Activated T-helper 1 cell treated with anti-CD3 and anti-CD28 coated beads, Interleukin-12 subunit alpha, Interleukin-12 subunit beta, Interleukin-2, Interleukin-4 antibody, amounts not matched to agents 30 ng/mL and 10 ng/mL and 1 ng/mL, durations not matched to agents 14 hours and 24 hours and 36 hours (primary cell): Measurements from ENCODE around the gene SIDT2. TPM values are rescaled to one million over a fixed set of nuclear protein-coding genes. Genes with fewer than 3 reads are reported as not detected.
"Not testable (repeated sequence)": the region's sequence is repeated elsewhere in the genome, so short reads cannot be mapped to it uniquely, and the experiment has no call there.

ENCODE experiments used
- DNase-seq: peaks from one replicate; pipeline ENCODE4 v3.0.0; 2021; ENCODE audit warnings: low spot score
- H3K27ac Mint-ChIP-seq: one replicate; pipeline ENCODE4 v1.8.0; 2021; ENCODE audit warnings: mild to moderate bottlenecking, mixed read lengths
- H3K27me3 Mint-ChIP-seq: one replicate; pipeline ENCODE4 v1.8.0; 2022; ENCODE audit warnings: mild to moderate bottlenecking, moderate library complexity, mixed read lengths; ENCODE audit not compliant: insufficient read depth
- H3K36me3 Mint-ChIP-seq: one replicate; pipeline ENCODE4 v1.8.0; 2021; ENCODE audit warnings: low read depth, mixed read lengths
- H3K4me1 Mint-ChIP-seq: one replicate; pipeline ENCODE4 v1.8.0; 2021; ENCODE audit warnings: low read depth, mixed read lengths
- H3K4me3 Mint-ChIP-seq: one replicate; pipeline ENCODE4 v1.8.0; 2021; ENCODE audit warnings: mild to moderate bottlenecking, moderate library complexity, mixed read lengths
- H3K9me3 Mint-ChIP-seq: one replicate; pipeline ENCODE4 v1.8.0; 2021; ENCODE audit warnings: mixed read lengths
- intact Hi-C: fragments of 100-400 bp; cut with micrococcal nuclease; formaldehyde crosslinking; loops from one replicate; pipeline ENCODE4 v1.15.1; 2024
- total RNA-seq: library from RNA; stranded (reverse); gene quantifications from 2 replicates; pipeline ENCODE4 v1.2.3, GENCODE V29; 2022

Gene SIDT2
- total RNA-seq, 1 donor from 2014 or later, result 24.3 TPM

DNA sequence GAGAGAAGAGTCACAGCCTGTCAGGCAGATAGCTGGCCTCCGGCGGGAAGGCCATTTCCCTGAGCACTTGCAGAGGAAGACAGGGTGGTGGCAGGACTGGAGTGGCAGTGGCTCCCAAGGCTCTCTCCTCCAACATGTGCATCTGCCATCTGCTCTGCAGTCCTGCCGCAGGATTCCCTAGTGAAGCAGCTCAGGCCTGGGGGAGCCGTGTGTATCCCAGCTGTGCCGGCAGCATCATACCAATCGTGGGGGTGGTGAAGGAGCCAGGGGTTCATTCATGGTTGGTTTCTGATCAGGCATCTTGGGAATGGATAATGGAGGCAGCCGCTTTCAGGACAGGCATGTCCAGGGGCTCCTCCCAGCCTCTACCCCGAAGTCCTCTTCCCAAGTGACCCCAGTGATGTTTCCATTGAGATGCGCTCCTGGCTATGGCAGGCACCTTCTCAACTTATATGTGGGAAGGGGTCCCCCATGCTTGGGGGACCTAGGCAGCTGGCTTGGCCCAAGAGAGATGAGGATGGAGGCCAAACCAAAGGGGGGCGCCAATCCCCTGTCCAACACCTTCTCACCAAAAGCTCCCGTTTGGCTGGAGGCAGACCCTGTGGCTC lies 26.8 kb downstream of the SIDT2 start:
- H3K4me1 Mint-ChIP-seq, result no peaks in the 10 kb centered on the region
- intact Hi-C loops, result no loop called here
- H3K9me3 Mint-ChIP-seq, result no peaks in the 10 kb centered on the region
- H3K27me3 Mint-ChIP-seq, result no peaks in the 10 kb centered on the region
- H3K4me3 Mint-ChIP-seq, result no peak overlapping the region
- DNase-seq, result no peak
- peaks cover 17% of the 10 kb centered on the region for H3K36me3 Mint-ChIP-seq
- H3K27ac Mint-ChIP-seq, result no peak overlapping the region

DNA sequence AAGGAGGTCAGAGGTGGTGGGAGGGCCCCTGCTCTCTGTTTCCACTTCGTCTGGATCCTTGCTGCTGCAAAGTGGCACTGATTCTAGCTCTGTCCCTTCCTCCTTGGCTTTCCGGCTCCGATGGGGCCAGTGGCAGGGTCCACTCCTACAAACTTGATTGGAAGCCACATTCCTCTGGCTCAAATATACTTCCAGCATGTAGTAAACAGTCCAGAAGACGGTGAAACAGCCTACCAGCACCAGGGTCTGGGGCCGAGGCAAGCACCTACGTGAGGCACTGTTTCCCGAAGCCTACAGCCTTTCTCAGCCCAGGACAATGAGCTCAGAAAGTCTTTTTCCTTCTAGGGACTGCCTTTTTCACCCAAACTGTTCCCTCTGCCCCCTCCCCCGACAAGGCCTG lies 27.6 kb downstream of the SIDT2 start:
- H3K27me3 Mint-ChIP-seq, H3K9me3 Mint-ChIP-seq, H3K27ac Mint-ChIP-seq, DNase-seq, H3K4me3 Mint-ChIP-seq, intact Hi-C loops, H3K4me1 Mint-ChIP-seq: not testable (repeated sequence)
- H3K36me3 Mint-ChIP-seq, result peaks cover 17% of the 10 kb centered on the region

DNA sequence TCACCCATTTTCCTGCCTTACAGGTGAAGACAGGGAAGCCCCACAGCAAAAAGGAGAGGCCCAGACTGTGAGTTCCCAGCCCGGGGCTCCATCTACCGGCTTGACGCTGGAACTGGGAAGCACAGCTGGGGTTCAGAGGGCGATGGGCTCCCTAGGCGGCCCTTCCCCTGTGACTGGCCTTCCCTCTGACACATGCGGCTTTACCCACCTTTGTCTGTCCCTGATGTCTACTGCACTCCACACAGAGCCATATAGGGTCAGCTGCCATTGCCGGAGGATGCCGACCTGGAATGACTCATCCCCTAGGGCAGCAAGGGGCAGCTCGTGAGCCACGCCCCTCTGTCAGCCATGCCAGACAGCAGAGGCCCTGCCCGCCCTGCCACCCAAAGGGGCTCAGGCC lies 28.3 kb downstream of the SIDT2 start:
- H3K9me3 Mint-ChIP-seq, H3K27ac Mint-ChIP-seq, H3K4me1 Mint-ChIP-seq, H3K4me3 Mint-ChIP-seq, H3K27me3 Mint-ChIP-seq, DNase-seq, intact Hi-C loops: not testable (repeated sequence)
- H3K36me3 Mint-ChIP-seq, result peaks cover 23% of the 10 kb centered on the region

DNA sequence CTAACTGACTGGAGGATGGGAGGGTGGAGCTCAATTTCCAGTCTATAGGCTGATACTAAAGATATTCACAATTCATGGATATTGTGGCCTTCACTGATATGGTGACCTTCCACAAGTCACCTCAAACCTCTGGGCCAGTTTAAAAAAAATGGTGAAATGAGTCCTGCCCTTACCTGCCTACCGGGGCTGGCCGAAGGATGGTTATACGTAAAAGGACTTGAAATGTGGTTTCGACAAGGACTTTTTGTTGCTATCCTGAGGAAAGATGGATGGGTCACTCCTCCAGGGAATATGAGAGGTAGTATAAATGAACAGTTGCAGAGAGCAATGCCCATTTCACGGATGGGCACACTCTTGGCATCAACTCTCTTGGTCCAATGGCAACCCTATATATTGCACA lies 28.9 kb downstream of the SIDT2 start:
- H3K4me1 Mint-ChIP-seq, DNase-seq, intact Hi-C loops, H3K9me3 Mint-ChIP-seq, H3K27ac Mint-ChIP-seq, H3K4me3 Mint-ChIP-seq, H3K27me3 Mint-ChIP-seq: not testable (repeated sequence)
- peaks cover 24% of the 10 kb centered on the region for H3K36me3 Mint-ChIP-seq

DNA sequence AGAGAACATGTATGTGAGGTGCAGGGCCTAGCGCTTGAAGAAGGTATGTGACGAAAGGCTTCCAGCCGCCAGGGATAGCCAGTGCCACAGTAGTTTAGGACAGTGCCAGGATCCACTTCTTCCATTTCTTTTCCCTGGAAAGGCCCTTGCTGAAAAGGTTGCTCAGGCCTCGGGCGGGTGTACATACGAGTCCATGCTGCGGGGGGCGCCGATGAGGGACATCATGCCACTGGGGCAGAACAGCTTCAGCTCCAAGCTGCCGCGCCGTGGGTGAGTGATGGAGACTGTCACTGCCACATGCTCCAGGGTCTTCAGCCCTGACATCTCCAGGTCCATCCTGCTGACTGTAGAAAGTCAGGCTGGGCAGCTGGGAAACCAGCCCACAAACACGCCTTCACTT lies 30.2 kb downstream of the SIDT2 start:
- intact Hi-C loops, H3K9me3 Mint-ChIP-seq, DNase-seq: not testable (repeated sequence)

DNA sequence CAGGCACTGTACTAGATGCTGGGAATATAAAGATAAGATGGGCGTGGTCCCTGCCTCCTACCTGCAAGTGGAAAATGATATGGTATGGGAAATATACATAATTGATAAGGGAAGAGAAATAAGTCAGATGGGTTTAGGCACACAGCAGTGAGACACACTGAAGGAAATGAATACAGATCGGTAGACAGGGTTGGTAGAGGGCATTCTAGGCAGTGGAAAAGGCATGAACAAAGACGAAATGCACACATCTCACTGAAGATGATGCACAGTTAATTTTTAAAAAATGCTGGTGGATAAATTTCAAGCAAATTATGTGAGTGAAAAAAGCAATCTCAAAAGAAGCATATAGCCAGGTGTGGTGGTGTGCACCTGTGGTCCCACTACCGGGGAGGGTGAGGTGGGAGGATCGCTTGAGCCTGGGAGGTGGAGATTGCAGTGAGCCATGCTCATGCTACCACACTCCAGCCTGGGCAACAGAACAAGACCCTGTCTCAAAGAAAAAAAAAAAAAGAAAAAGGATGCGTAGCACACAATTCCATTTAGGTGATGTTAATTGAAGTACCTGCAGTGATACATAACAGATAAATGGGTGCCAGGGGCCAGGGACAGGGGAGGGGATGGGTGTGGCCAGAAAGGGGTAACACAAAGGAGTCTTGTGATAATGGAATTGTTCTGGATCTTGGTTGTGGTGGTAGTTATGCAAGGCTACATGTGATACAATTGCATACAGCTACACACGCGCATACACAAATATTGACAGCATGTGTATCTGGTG lies 31.0 kb downstream of the SIDT2 start:
- H3K36me3 Mint-ChIP-seq, result peaks cover 31% of the 10 kb centered on the region
- H3K4me3 Mint-ChIP-seq, H3K4me1 Mint-ChIP-seq, H3K27me3 Mint-ChIP-seq, DNase-seq, H3K27ac Mint-ChIP-seq, H3K9me3 Mint-ChIP-seq, intact Hi-C loops: not testable (repeated sequence)

More for the DNA sequence above, 30.2 kb downstream of the SIDT2 start:
- not testable (repeated sequence) for H3K27ac Mint-ChIP-seq, H3K4me3 Mint-ChIP-seq, H3K4me1 Mint-ChIP-seq, H3K27me3 Mint-ChIP-seq
- peaks cover 30% of the 10 kb centered on the region for H3K36me3 Mint-ChIP-seq

DNA sequence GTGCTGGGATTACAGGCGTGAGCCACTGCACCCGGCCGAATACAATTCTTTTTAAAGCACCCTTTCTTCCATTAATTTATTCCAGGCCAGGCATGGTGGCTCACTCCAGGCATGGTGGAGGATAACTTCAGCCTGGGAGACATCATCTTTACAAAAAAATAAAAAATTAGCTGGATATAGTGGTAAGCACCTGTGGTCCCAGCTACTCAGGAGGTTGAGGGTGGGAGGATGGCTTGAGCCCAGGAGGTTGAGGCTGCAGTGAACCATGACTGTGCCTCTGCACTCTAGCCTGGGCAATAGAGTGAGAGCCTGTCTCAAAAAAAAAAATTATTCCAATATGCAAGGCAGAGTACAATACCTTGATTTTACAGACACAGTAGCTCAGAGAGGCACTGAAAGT lies 32.1 kb downstream of the SIDT2 start:
- Mint-ChIP-seq H3K9me3 (no peaks in the 10 kb centered on the region), H3K27ac (no peak overlapping the region), H3K4me3 (no peak overlapping the region), H3K27me3 (no peaks in the 10 kb centered on the region), H3K36me3 (peaks cover 29% of the 10 kb centered on the region), H3K4me1 (no peaks in the 10 kb centered on the region)
- intact Hi-C loops, result no loop called here
- DNase-seq, result no peak

DNA sequence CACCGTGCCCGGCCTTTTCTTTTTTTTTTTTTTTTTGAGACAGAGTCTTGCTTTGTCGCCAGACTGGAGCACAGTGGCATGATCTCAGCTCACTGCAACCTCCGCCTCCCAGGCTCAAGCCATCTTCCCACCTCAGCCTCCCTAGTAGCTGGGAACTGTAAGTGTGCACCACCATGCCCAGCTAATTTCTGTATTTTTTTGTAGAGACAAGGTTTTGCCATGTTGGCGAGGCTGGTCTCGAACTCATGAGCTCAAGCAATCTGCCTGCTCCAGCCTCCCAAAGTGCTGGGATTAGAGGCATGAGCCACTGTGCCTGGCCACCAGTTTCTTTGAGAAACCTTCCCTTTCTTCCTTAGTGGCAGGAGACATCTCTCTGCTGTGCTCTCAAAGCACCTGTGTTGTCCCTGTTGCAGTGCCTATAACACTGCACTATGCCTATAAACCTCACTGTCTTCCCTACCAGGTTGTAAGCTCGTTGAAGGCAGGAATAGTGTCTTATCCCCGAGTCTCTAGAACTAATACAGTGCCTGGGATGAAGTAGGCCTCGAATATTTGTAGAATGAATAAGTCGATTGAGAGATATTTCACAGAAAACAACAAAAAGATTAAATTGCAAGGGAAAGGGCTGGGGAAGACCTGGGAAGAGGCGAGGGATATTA lies 34.3 kb downstream of the SIDT2 start:
- Mint-ChIP-seq H3K4me3 (no peak overlapping the region), H3K27ac (no peak overlapping the region), H3K4me1 (peaks cover 13% of the 10 kb centered on the region), H3K9me3 (no peaks in the 10 kb centered on the region), H3K36me3 (peaks cover 37% of the 10 kb centered on the region), H3K27me3 (no peaks in the 10 kb centered on the region)
- no peak for DNase-seq
- intact Hi-C loops, result no loop called here

DNA sequence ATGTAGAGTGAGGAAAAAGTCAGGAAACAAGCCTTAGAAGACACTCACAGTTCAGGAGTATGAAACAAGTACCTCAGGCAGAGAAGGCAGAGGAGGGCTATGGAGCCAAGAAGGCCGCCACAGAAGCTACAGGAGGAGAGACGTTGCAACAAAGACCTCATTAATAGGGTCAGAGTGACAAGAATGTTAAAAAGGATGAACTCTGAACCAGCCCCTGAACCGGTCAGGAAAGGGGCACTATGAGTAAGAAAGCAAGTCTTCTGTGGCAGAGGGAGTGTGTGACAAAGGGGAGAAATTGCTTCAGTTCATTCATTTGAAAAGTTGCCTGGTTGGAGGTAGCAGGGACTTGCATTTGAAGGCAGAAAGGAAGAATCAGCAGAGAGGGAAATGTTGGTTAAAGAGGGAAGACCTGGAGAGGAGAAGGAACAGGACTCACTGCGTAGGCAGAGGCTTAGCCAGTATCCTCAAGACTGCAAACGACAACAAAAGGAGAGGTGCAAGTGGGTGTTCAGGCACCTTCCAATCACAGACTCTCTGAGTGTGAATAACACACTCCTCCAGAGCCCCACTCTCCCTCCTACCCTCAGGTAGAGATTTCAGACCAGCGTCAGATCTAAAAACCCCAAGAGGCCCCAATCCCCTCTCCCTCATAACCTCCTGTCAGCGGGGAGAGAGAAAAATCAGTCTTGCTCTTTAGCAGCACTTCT lies 36.0 kb downstream of the SIDT2 start:
- Mint-ChIP-seq H3K27me3 (no peaks in the 10 kb centered on the region), H3K27ac (peak overlapping the region; percentile 59), H3K4me1 (peaks cover 16% of the 10 kb centered on the region), H3K9me3 (no peaks in the 10 kb centered on the region), H3K36me3 (peaks cover 52% of the 10 kb centered on the region), H3K4me3 (no peak overlapping the region)
- intact Hi-C loops, result no loop called here
- no peak for DNase-seq

DNA sequence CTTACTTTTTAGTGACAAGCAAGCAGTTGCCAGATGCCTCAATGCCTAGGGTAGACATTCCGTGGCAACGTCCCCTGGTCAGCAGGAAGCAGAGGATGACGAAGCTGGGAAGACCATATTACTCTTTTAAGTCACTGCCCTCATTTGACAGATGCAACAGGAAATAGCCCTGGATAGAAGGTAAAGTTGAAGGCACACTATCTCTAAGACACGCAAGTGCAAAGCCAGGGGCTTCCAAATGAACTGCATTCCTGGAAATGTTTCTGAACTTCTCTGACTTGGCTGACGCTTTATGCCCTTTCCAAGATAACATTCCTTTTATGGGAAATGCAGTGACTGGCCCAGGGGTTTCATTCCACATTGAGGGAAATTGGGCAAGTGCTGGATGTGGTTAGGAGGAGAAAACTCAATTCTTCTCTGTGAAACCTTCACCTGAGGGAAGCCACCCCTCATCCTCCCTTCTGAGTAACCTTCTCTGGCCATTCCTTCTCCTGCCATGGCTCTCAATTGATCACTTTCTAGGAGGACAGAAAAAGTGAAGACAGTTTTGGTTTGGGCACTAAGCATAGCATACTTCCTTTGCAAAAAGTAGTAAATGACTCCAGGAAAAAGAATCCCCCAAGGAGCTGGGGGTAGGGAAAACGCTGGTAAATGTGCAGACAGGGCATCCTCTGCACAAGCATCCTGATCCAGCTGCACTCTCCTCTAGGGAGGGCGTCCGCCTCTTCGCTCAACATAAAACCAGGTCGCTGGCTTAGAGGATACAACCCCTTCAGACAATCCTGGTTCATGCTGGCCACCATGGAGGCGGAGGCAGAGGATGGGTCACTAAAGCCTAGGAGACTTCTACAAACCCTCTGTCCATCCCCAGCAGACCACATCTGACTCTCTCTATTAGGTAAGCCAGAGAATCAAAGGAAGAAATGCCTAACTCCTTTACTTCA lies 38.9 kb downstream of the SIDT2 start:
- no peak for DNase-seq
- intact Hi-C loops, result no loop called here
- H3K27ac Mint-ChIP-seq, result peak overlapping the region; percentile 53
- H3K4me3 Mint-ChIP-seq, result no peak overlapping the region
- no peaks in the 10 kb centered on the region for H3K9me3 Mint-ChIP-seq
- H3K27me3 Mint-ChIP-seq, result no peaks in the 10 kb centered on the region
- peaks cover 55% of the 10 kb centered on the region for H3K36me3 Mint-ChIP-seq
- H3K4me1 Mint-ChIP-seq, result peaks cover 16% of the 10 kb centered on the region

DNA sequence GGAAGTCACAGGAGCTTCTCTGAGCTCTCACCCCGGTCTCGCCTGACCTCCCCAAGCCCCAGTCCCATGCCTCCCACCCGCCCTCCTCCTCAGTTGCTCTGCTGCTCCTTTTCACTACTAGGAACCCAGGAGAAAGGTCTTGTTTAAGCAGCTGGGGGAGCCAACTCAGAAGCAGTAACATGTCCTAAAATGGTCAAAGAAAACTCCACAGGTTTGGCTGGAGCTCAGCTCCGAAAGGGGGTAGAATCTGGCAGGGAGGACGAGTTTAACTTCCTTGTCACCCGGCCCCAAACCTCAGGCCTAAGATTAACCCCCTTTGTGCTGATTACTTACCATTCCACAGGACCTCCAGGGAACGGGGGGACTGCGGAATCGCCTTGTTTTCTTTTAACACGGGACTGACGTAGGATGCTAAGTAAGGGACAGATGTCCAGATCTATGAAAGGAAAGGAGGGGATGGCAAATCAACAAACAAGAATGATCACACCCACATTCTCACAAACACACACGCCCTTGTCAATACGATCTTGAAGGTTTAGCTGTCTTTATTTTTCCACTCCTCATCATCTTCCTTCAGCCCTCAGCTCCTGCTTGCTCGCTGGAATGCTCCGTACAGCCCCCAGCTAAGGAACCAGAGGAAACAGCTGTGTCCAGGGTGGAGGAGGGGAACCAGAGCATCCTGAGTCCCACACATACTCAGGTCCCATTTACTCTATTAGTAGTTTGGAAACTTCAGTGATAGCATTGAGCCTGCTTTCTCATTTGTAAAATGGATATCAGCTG lies 39.8 kb downstream of the SIDT2 start:
- Mint-ChIP-seq H3K4me3 (no peak overlapping the region), H3K27me3 (no peaks in the 10 kb centered on the region), H3K9me3 (no peaks in the 10 kb centered on the region), H3K4me1 (peaks cover 16% of the 10 kb centered on the region), H3K36me3 (peaks cover 56% of the 10 kb centered on the region), H3K27ac (peak overlapping the region; percentile 7)
- intact Hi-C loops, result no loop called here
- no peak for DNase-seq
